ENCODE data around the gene ABHD8. TPM values are rescaled to one million over a fixed set of nuclear protein-coding genes. Genes with fewer than 3 reads are reported as not detected.
A peak's percentile ranks its signal among the peaks of the same experiment; 100 is the strongest.

The ABHD8 gene
- total and polyA plus RNA-seq, 2 of the 13 experiments (the other 11 are each of a cell fraction or from before 2014, with no cell fraction given): 6.3 to 7.2 TPM

DNA sequence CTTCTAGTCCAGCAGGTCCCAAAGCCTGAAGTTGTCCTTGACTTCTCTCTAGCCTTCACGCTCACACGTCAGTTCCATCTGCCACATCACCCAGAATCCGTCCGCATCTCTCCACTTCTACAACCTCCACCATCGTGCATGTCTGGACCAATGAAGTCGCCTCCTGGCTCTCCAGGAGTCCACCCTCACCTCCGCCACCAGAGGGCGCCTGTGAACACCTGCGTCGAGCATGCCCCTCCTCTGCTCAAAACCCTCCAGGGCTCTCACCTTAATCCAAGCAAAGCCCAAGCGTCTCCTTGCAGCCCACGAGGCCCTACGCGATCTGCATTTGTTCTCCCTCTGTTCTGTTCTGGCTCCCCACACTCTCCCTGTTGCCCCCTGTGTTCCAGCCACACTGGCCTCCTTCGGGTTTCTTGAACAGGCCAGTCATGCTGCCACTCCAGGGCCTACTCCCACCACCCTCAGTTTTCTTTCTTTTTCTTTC lies 42.3 kb downstream of the ABHD8 start (continued):
- TF ChIP-seq, protein P1, sequence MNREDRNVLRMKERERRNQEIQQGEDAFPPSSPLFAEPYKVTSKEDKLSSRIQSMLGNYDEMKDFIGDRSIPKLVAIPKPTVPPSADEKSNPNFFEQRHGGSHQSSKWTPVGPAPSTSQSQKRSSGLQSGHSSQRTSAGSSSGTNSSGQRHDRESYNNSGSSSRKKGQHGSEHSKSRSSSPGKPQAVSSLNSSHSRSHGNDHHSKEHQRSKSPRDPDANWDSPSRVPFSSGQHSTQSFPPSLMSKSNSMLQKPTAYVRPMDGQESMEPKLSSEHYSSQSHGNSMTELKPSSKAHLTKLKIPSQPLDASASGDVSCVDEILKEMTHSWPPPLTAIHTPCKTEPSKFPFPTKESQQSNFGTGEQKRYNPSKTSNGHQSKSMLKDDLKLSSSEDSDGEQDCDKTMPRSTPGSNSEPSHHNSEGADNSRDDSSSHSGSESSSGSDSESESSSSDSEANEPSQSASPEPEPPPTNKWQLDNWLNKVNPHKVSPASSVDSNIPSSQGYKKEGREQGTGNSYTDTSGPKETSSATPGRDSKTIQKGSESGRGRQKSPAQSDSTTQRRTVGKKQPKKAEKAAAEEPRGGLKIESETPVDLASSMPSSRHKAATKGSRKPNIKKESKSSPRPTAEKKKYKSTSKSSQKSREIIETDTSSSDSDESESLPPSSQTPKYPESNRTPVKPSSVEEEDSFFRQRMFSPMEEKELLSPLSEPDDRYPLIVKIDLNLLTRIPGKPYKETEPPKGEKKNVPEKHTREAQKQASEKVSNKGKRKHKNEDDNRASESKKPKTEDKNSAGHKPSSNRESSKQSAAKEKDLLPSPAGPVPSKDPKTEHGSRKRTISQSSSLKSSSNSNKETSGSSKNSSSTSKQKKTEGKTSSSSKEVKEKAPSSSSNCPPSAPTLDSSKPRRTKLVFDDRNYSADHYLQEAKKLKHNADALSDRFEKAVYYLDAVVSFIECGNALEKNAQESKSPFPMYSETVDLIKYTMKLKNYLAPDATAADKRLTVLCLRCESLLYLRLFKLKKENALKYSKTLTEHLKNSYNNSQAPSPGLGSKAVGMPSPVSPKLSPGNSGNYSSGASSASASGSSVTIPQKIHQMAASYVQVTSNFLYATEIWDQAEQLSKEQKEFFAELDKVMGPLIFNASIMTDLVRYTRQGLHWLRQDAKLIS (CRISPR knock-in tag; IDR thresholded peaks at IDR 0.05): no peak
- TF ChIP-seq MBNL3 (CRISPR knock-in tag; conservative IDR thresholded peaks at IDR 0.05) (no peak), KAT2B (IDR thresholded peaks at IDR 0.05; ENCODE audit: borderline replicate concordance, low read depth, low read length) (no peak), RCOR2 (CRISPR knock-in tag; IDR thresholded peaks at IDR 0.05) (no peak), ZSCAN22 (CRISPR knock-in tag; IDR thresholded peaks at IDR 0.05) (peak; percentile 91), ETV5 (CRISPR knock-in tag; IDR thresholded peaks at IDR 0.05; ENCODE audit: borderline replicate concordance) (0 out of 2 replicates have a peak, but pooled peaks have one; percentile 6), NFYC (CRISPR knock-in tag; IDR thresholded peaks at IDR 0.05) (0 out of 2 replicates have a peak, but pooled peaks have one; percentile 11), ZNF773 (CRISPR knock-in tag; IDR thresholded peaks at IDR 0.05; ENCODE audit: borderline replicate concordance) (no peak), SNRNP70 (IDR thresholded peaks at IDR 0.05; ENCODE audit: low read depth, low read length) (no peak), U2AF1 (optimal IDR thresholded peaks at IDR 0.05; ENCODE audit: low read depth, low read length) (peak; percentile 71), NR2F1 (CRISPR knock-in tag; IDR thresholded peaks at IDR 0.05) (no peak), THAP11 (CRISPR knock-in tag; IDR thresholded peaks at IDR 0.05) (peak; percentile 70), ZNF816 (CRISPR knock-in tag; IDR thresholded peaks at IDR 0.05; ENCODE audit: borderline replicate concordance) (no peak), RBM22 (optimal IDR thresholded peaks at IDR 0.05; ENCODE audit: low read length) (no peak), MED13 (CRISPR knock-in tag; IDR thresholded peaks at IDR 0.05) (no peak)
- TF ChIP-seq, protein P2, sequence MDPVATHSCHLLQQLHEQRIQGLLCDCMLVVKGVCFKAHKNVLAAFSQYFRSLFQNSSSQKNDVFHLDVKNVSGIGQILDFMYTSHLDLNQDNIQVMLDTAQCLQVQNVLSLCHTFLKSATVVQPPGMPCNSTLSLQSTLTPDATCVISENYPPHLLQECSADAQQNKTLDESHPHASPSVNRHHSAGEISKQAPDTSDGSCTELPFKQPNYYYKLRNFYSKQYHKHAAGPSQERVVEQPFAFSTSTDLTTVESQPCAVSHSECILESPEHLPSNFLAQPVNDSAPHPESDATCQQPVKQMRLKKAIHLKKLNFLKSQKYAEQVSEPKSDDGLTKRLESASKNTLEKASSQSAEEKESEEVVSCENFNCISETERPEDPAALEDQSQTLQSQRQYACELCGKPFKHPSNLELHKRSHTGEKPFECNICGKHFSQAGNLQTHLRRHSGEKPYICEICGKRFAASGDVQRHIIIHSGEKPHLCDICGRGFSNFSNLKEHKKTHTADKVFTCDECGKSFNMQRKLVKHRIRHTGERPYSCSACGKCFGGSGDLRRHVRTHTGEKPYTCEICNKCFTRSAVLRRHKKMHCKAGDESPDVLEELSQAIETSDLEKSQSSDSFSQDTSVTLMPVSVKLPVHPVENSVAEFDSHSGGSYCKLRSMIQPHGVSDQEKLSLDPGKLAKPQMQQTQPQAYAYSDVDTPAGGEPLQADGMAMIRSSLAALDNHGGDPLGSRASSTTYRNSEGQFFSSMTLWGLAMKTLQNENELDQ (CRISPR knock-in tag; IDR thresholded peaks at IDR 0.05; ENCODE audit: borderline replicate concordance): no peak
- TF ChIP-seq, protein P3, sequence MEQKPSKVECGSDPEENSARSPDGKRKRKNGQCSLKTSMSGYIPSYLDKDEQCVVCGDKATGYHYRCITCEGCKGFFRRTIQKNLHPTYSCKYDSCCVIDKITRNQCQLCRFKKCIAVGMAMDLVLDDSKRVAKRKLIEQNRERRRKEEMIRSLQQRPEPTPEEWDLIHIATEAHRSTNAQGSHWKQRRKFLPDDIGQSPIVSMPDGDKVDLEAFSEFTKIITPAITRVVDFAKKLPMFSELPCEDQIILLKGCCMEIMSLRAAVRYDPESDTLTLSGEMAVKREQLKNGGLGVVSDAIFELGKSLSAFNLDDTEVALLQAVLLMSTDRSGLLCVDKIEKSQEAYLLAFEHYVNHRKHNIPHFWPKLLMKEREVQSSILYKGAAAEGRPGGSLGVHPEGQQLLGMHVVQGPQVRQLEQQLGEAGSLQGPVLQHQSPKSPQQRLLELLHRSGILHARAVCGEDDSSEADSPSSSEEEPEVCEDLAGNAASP (CRISPR knock-in tag; IDR thresholded peaks at IDR 0.05; ENCODE audit: borderline replicate concordance): peak; percentile 68; the same call in 1 of the 2 replicates
- TF ChIP-seq, protein P4, sequence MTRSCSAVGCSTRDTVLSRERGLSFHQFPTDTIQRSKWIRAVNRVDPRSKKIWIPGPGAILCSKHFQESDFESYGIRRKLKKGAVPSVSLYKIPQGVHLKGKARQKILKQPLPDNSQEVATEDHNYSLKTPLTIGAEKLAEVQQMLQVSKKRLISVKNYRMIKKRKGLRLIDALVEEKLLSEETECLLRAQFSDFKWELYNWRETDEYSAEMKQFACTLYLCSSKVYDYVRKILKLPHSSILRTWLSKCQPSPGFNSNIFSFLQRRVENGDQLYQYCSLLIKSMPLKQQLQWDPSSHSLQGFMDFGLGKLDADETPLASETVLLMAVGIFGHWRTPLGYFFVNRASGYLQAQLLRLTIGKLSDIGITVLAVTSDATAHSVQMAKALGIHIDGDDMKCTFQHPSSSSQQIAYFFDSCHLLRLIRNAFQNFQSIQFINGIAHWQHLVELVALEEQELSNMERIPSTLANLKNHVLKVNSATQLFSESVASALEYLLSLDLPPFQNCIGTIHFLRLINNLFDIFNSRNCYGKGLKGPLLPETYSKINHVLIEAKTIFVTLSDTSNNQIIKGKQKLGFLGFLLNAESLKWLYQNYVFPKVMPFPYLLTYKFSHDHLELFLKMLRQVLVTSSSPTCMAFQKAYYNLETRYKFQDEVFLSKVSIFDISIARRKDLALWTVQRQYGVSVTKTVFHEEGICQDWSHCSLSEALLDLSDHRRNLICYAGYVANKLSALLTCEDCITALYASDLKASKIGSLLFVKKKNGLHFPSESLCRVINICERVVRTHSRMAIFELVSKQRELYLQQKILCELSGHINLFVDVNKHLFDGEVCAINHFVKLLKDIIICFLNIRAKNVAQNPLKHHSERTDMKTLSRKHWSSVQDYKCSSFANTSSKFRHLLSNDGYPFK (CRISPR knock-in tag; IDR thresholded peaks at IDR 0.05; ENCODE audit: borderline replicate concordance): no peak
